Cardiac fibroblast (primary cell): ENCODE data around the gene JAG1.
A peak's percentile ranks its signal among the peaks of the same experiment; 100 is the strongest.

ENCODE experiments used
- DNase-seq, 2 donors: peaks; one replicate each; pipeline versions ENCODE4 v3.0.0 to v3.0.0-alpha.2; 2010; ENCODE audit warnings: low read depth in 2 of 2
- H3K4me3 ChIP-seq, 2 donors: replicated peaks in 1 of 2; 1 replicate in 1 of 2; 2 replicates in 1 of 2; pipeline ENCODE4 v1.5.1; 2011; ENCODE audit warnings: low read depth in 2 of 2, low read length in 2 of 2, mild to moderate bottlenecking in 2 of 2, moderate library complexity in 1 of 2
- CTCF ChIP-seq: IDR thresholded peaks from one replicate; pipeline ENCODE4 v1.5.1; 2011; ENCODE audit warnings: low read depth, mild to moderate bottlenecking, low read length, inconsistent platforms

JAG1 gene

GRCh38 chr20:10629946-10630650 lies 43.7 kb downstream of the JAG1 start:
- no peak for TF ChIP-seq CTCF
- no peak for DNase-seq
- no peak overlapping the region for H3K4me3 ChIP-seq

GRCh38 chr20:10626896-10627295 lies 46.9 kb downstream of the JAG1 start:
- H3K4me3 ChIP-seq, result no peak overlapping the region
- DNase-seq, result peak; percentile 37 to 82
- TF ChIP-seq CTCF, result no peak

- H3K4me3 ChIP-seq, result no peak overlapping the region
- no peak for DNase-seq
- TF ChIP-seq CTCF, result no peak
Observed at GRCh38 chr20:10625641-10626040, 48.2 kb downstream of the JAG1 start.

GRCh38 chr20:10622657-10623418 lies 51.0 kb downstream of the JAG1 start:
- DNase-seq, result peak; percentile 76 to 77
- TF ChIP-seq CTCF, result no peak
- peak overlapping the region; percentile 6 to 30 for H3K4me3 ChIP-seq

- TF ChIP-seq CTCF, result no peak
Observed at GRCh38 chr20:10621149-10621548, 52.6 kb downstream of the JAG1 start.

GRCh38 chr20:10619427-10619826 lies 54.4 kb downstream of the JAG1 start:
- DNase-seq, result peak; percentile 90 to 93
- H3K4me3 ChIP-seq, result no peak overlapping the region
- TF ChIP-seq CTCF, result no peak

More at GRCh38 chr20:10621149-10621548, 52.6 kb downstream of the JAG1 start:
- no peak overlapping the region for H3K4me3 ChIP-seq
- no peak for DNase-seq
